Right atrium auricular region (tissue), 2 donors: ENCODE measurements around the gene KCNJ10. TPM values are rescaled to one million over a fixed set of nuclear protein-coding genes. Genes with fewer than 3 reads are reported as not detected.

Experiments
- DNase-seq: peaks from one replicate; pipeline ENCODE4 v3.0.0-alpha.2; 2019; ENCODE audit warnings: low spot score
- H3K27ac ChIP-seq, 2 donors: fragments of 200-600 bp; sonication (generic); 1 replicate in 1 of 2; 2 replicates in 1 of 2; pipeline ENCODE4 v1.5.1; 2016 to 2019
- H3K27me3 ChIP-seq, 2 donors: fragments of 200-600 bp; sonication (generic); one replicate each; pipeline versions ENCODE4 v1.5.1 to v1.6.0; 2017 to 2019
- H3K36me3 ChIP-seq: fragments of 200-600 bp; sonication (generic); one replicate; pipeline ENCODE4 v1.5.1; 2016
- H3K4me1 ChIP-seq, 2 donors: fragments of 200-600 bp; sonication (generic); one replicate each; pipeline versions ENCODE4 v1.5.1 to v1.6.0; 2017 to 2019
- H3K4me3 ChIP-seq, 2 donors: fragments of 200-600 bp; sonication (generic); 1 replicate in 1 of 2; 2 replicates in 1 of 2; pipeline ENCODE4 v1.5.1; 2017 to 2019; ENCODE audit warnings: mild to moderate bottlenecking in 1 of 2, moderate library complexity in 1 of 2
- H3K9me3 ChIP-seq, 2 donors: fragments of 200-600 bp; sonication (generic); one replicate each; pipeline ENCODE4 v1.5.1; 2019
- total RNA-seq, 2 donors: library from RNA; depleted of rRNA; stranded (reverse); fragments of >200 nt; gene quantifications; one replicate each; pipeline ENCODE4 v1.1.0, GENCODE V29; 2016
- TF ChIP-seq, protein P1 (sequence below), 2 donors: fragments of 200-600 bp; sonication (generic); IDR thresholded peaks; one replicate each; pipeline ENCODE4 v1.5.1; 2019; ENCODE audit warnings: antibody characterized with exemption in 2 of 2

Gene KCNJ10
- total RNA-seq, 2 donors from 2014 or later = 0.20 TPM; not detected in 1

GRCh38 chr1:159988006-159988405, 82.0 kb downstream of the KCNJ10 start:
- TF ChIP-seq, protein P1, sequence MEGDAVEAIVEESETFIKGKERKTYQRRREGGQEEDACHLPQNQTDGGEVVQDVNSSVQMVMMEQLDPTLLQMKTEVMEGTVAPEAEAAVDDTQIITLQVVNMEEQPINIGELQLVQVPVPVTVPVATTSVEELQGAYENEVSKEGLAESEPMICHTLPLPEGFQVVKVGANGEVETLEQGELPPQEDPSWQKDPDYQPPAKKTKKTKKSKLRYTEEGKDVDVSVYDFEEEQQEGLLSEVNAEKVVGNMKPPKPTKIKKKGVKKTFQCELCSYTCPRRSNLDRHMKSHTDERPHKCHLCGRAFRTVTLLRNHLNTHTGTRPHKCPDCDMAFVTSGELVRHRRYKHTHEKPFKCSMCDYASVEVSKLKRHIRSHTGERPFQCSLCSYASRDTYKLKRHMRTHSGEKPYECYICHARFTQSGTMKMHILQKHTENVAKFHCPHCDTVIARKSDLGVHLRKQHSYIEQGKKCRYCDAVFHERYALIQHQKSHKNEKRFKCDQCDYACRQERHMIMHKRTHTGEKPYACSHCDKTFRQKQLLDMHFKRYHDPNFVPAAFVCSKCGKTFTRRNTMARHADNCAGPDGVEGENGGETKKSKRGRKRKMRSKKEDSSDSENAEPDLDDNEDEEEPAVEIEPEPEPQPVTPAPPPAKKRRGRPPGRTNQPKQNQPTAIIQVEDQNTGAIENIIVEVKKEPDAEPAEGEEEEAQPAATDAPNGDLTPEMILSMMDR (IDR thresholded peaks at IDR 0.05) = no peak
- H3K4me1 ChIP-seq = peaks cover 0 to 10% of the 10 kb centered on the region in 2 donors
- no peak for DNase-seq

DNA sequence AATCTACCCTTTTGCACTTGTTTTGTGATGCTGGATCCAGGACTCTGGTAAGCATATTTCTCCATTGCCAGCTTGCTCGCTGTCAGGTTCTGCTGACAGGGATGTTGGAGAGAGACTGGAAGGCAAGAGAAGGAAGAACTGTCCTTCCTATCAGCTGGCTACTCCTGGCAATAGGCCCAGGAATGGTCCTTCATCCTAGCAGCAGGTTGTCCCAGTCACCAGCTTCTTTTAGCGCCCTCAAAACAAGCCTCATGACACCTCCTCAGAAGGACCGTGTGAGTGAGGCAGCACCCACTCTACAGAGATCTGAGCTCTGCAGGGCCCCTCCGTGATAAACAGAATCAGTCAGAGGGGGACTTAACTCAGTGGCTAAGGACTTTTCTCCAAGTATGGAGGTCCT, 82.8 kb downstream of the KCNJ10 start:
- DNase-seq = no peak
- Histone ChIP-seq H3K27ac (peak overlapping the region; percentile 26 to 68), H3K27me3 (no peaks in the 10 kb centered on the region)

More at GRCh38 chr1:159988006-159988405, 82.0 kb downstream of the KCNJ10 start:
- no peaks in the 10 kb centered on the region for H3K27me3 ChIP-seq
- H3K36me3 ChIP-seq = no peaks in the 10 kb centered on the region
- no peak overlapping the region for H3K4me3 ChIP-seq
- H3K9me3 ChIP-seq = no peaks in the 10 kb centered on the region
- peak overlapping the region in 1 of 2 donors; percentile 68 for H3K27ac ChIP-seq

GRCh38 chr1:159986531-159986930, 83.4 kb downstream of the KCNJ10 start:
- H3K4me1 ChIP-seq = peaks cover 0 to 5% of the 10 kb centered on the region in 2 donors
- H3K27ac ChIP-seq = peak overlapping the region in 1 of 2 donors; percentile 68
- DNase-seq = no peak
- TF ChIP-seq, protein P1 (IDR thresholded peaks at IDR 0.05) = no peak
- no peaks in the 10 kb centered on the region for H3K36me3 ChIP-seq
- no peaks in the 10 kb centered on the region for H3K9me3 ChIP-seq
- H3K27me3 ChIP-seq = no peaks in the 10 kb centered on the region
- H3K4me3 ChIP-seq = no peak overlapping the region

More for the DNA sequence above, 82.8 kb downstream of the KCNJ10 start:
- Histone ChIP-seq H3K4me1 (peaks cover 0 to 10% of the 10 kb centered on the region in 2 donors), H3K4me3 (no peak overlapping the region), H3K9me3 (no peaks in the 10 kb centered on the region), H3K36me3 (no peaks in the 10 kb centered on the region)
- TF ChIP-seq, protein P1 (IDR thresholded peaks at IDR 0.05) = no peak

DNA sequence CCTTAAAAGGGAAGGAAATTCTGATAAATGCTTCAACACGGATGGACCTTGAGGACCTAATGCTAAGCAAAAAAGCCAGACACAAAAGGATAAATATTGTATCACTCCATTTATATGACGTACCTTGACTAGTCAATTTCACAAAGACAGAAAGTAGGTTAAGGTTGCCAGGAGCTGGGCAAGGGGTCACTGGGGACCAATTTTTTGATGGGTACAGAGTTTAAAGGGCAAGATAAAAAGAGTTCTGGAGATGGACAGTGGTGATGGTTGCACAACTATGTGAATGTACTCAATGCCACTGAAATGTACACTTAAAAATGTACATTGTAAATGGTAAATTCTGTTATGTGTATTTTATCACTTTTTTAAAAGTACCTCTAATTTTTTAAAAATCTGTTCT, 83.9 kb downstream of the KCNJ10 start:
- Histone ChIP-seq H3K27me3 (no peaks in the 10 kb centered on the region), H3K27ac (no peak overlapping the region), H3K4me3 (no peak overlapping the region), H3K36me3 (no peaks in the 10 kb centered on the region), H3K4me1 (peaks cover 0 to under 1% of the 10 kb centered on the region in 2 donors), H3K9me3 (no peaks in the 10 kb centered on the region)
- DNase-seq = no peak
- TF ChIP-seq, protein P1 (IDR thresholded peaks at IDR 0.05) = no peak

DNA sequence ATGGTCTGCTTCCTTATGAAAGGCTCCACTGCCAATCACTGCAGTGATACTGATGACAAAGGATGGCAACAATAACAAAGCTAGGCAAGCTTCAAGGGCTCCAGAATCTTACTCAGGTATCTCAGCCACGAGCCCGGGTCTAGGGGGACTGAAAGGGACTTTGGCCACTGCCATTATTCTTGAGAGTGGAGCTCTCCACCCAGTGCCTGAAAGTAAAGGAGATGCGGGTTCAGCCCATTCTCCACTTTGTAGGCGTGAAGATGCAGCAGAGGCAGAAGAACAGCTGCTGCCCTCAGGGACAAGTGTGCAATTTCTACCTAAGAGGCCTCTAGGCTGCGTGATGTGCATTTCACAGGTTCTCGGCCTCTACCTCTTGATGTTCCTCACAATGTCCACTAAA, 84.5 kb downstream of the KCNJ10 start:
- Histone ChIP-seq H3K4me3 (no peak overlapping the region), H3K4me1 (no peaks in the 10 kb centered on the region), H3K36me3 (no peaks in the 10 kb centered on the region), H3K9me3 (no peaks in the 10 kb centered on the region), H3K27me3 (no peaks in the 10 kb centered on the region), H3K27ac (no peak overlapping the region)
- DNase-seq = no peak
- TF ChIP-seq, protein P1 (IDR thresholded peaks at IDR 0.05) = no peak

GRCh38 chr1:159983681-159984080, 86.3 kb downstream of the KCNJ10 start:
- H3K27ac ChIP-seq = no peak overlapping the region
- no peak overlapping the region for H3K4me3 ChIP-seq
- no peaks in the 10 kb centered on the region for H3K4me1 ChIP-seq
- TF ChIP-seq, protein P1 (IDR thresholded peaks at IDR 0.05) = no peak
- H3K36me3 ChIP-seq = no peaks in the 10 kb centered on the region
- H3K9me3 ChIP-seq = no peaks in the 10 kb centered on the region
- H3K27me3 ChIP-seq = no peaks in the 10 kb centered on the region
- DNase-seq = no peak
